Skeletal muscle satellite cell (primary cell): ENCODE results near the gene ADSS1.

ENCODE experiments used
- H3K27me3 ChIP-seq: 2 replicates; pipeline ENCODE4 v1.7.0; 2013; ENCODE audit warnings: low read length; ENCODE audit not compliant: control insufficient read depth, insufficient read depth
- H3K36me3 ChIP-seq: 2 replicates; pipeline ENCODE4 v1.7.0; 2013; ENCODE audit warnings: mild to moderate bottlenecking, control low read depth, low read length; ENCODE audit not compliant: insufficient read depth
- H3K4me1 ChIP-seq: 2 replicates; pipeline ENCODE4 v1.7.0; 2013; ENCODE audit warnings: low read length; ENCODE audit not compliant: control insufficient read depth, insufficient read depth
- H3K4me2 ChIP-seq: 2 replicates; pipeline ENCODE4 v1.7.0; 2013; ENCODE audit warnings: mild to moderate bottlenecking, low read length
- H3K4me3 ChIP-seq: 2 replicates; pipeline ENCODE4 v1.7.0; 2013; ENCODE audit warnings: low read length
- H3K9ac ChIP-seq: 2 replicates; pipeline ENCODE4 v1.7.0; 2013; ENCODE audit warnings: mild to moderate bottlenecking, low read depth, low read length, moderate library complexity
- H3K9me3 ChIP-seq: replicated peaks from 2 replicates; pipeline ENCODE4 v1.7.0; 2013; ENCODE audit warnings: mild to moderate bottlenecking, control low read depth, low read length

ADSS1 gene

GRCh38 chr14:104714066-104714465, 10.0 kb upstream of the ADSS1 start:
- H3K4me3 ChIP-seq = no peak overlapping the region
- H3K36me3 ChIP-seq = peaks cover 80% of the 10 kb centered on the region
- no peak overlapping the region for H3K9ac ChIP-seq

GRCh38 chr14:104714681-104715080, 9.3 kb upstream of the ADSS1 start:
- no peak overlapping the region for H3K4me3 ChIP-seq
- H3K9ac ChIP-seq = no peak overlapping the region
- H3K4me2 ChIP-seq = no peak overlapping the region
- H3K27me3 ChIP-seq = no peaks in the 10 kb centered on the region
- peaks cover 78% of the 10 kb centered on the region for H3K36me3 ChIP-seq
- H3K9me3 ChIP-seq = no peaks in the 10 kb centered on the region
- H3K4me1 ChIP-seq = no peaks in the 10 kb centered on the region

More at GRCh38 chr14:104714066-104714465, 10.0 kb upstream of the ADSS1 start:
- Histone ChIP-seq H3K9me3 (no peaks in the 10 kb centered on the region), H3K27me3 (no peaks in the 10 kb centered on the region), H3K4me2 (no peak overlapping the region), H3K4me1 (peaks cover 3% of the 10 kb centered on the region)

GRCh38 chr14:104715416-104715815, 8.6 kb upstream of the ADSS1 start:
- H3K36me3 ChIP-seq = peaks cover 78% of the 10 kb centered on the region
- no peak overlapping the region for H3K4me2 ChIP-seq
- H3K9ac ChIP-seq = no peak overlapping the region
- no peak overlapping the region for H3K4me3 ChIP-seq
- H3K4me1 ChIP-seq = no peaks in the 10 kb centered on the region
- no peaks in the 10 kb centered on the region for H3K27me3 ChIP-seq
- H3K9me3 ChIP-seq = no peaks in the 10 kb centered on the region

- Histone ChIP-seq H3K36me3 (peaks cover 73% of the 10 kb centered on the region), H3K4me2 (no peak overlapping the region), H3K9ac (no peak overlapping the region), H3K4me1 (no peaks in the 10 kb centered on the region), H3K9me3 (no peaks in the 10 kb centered on the region), H3K27me3 (no peaks in the 10 kb centered on the region), H3K4me3 (no peak overlapping the region)
Measured at GRCh38 chr14:104715871-104716270, 8.2 kb upstream of the ADSS1 start.

- no peak overlapping the region for H3K4me3 ChIP-seq
Measured at GRCh38 chr14:104717137-104717536, 6.9 kb upstream of the ADSS1 start.

GRCh38 chr14:104717646-104718045, 6.4 kb upstream of the ADSS1 start:
- no peak overlapping the region for H3K9ac ChIP-seq
- H3K4me1 ChIP-seq = peaks cover 14% of the 10 kb centered on the region

More at GRCh38 chr14:104717137-104717536, 6.9 kb upstream of the ADSS1 start:
- H3K9ac ChIP-seq = no peak overlapping the region
- H3K9me3 ChIP-seq = no peaks in the 10 kb centered on the region
- H3K4me1 ChIP-seq = peaks cover 8% of the 10 kb centered on the region
- peaks cover 69% of the 10 kb centered on the region for H3K36me3 ChIP-seq
- H3K4me2 ChIP-seq = no peak overlapping the region
- no peaks in the 10 kb centered on the region for H3K27me3 ChIP-seq

GRCh38 chr14:104718147-104718546, 5.9 kb upstream of the ADSS1 start:
- Histone ChIP-seq H3K36me3 (peaks cover 59% of the 10 kb centered on the region), H3K4me3 (no peak overlapping the region), H3K4me2 (no peak overlapping the region), H3K9me3 (no peaks in the 10 kb centered on the region), H3K9ac (no peak overlapping the region), H3K4me1 (peaks cover 15% of the 10 kb centered on the region), H3K27me3 (no peaks in the 10 kb centered on the region)

More at GRCh38 chr14:104717646-104718045, 6.4 kb upstream of the ADSS1 start:
- Histone ChIP-seq H3K9me3 (no peaks in the 10 kb centered on the region), H3K27me3 (no peaks in the 10 kb centered on the region), H3K4me2 (no peak overlapping the region), H3K36me3 (peaks cover 64% of the 10 kb centered on the region), H3K4me3 (no peak overlapping the region)

- Histone ChIP-seq H3K4me3 (no peak overlapping the region), H3K36me3 (peaks cover 52% of the 10 kb centered on the region), H3K4me1 (peaks cover 21% of the 10 kb centered on the region), H3K9ac (no peak overlapping the region), H3K27me3 (no peaks in the 10 kb centered on the region), H3K4me2 (no peak overlapping the region), H3K9me3 (no peaks in the 10 kb centered on the region)
Measured at GRCh38 chr14:104718871-104719270, 5.2 kb upstream of the ADSS1 start.

GRCh38 chr14:104719343-104719742, 4.7 kb upstream of the ADSS1 start:
- Histone ChIP-seq H3K36me3 (peaks cover 47% of the 10 kb centered on the region), H3K4me1 (peaks cover 24% of the 10 kb centered on the region), H3K9ac (no peak overlapping the region), H3K4me2 (no peak overlapping the region), H3K4me3 (no peak overlapping the region), H3K9me3 (no peaks in the 10 kb centered on the region), H3K27me3 (no peaks in the 10 kb centered on the region)

GRCh38 chr14:104721505-104722431, 2.3 kb upstream of the ADSS1 start:
- Histone ChIP-seq H3K4me3 (no peak overlapping the region), H3K4me1 (peaks cover 31% of the 10 kb centered on the region), H3K27me3 (no peaks in the 10 kb centered on the region)

GRCh38 chr14:104722938-104723650, 935 bp upstream of the ADSS1 start:
- Histone ChIP-seq H3K36me3 (peaks cover 21% of the 10 kb centered on the region), H3K4me3 (peak overlapping the region; percentile 66), H3K4me2 (peak overlapping the region; percentile 98), H3K4me1 (peaks cover 31% of the 10 kb centered on the region), H3K27me3 (no peaks in the 10 kb centered on the region), H3K9ac (no peak overlapping the region), H3K9me3 (no peaks in the 10 kb centered on the region)

More at GRCh38 chr14:104721505-104722431, 2.3 kb upstream of the ADSS1 start:
- H3K36me3 ChIP-seq = peaks cover 25% of the 10 kb centered on the region
- no peak overlapping the region for H3K9ac ChIP-seq
- no peaks in the 10 kb centered on the region for H3K9me3 ChIP-seq
- H3K4me2 ChIP-seq = no peak overlapping the region
